Endodermal cell (in vitro differentiated cells): ENCODE data around the gene ZBTB7C. TPM values are rescaled to one million over a fixed set of nuclear protein-coding genes. Genes with fewer than 3 reads are reported as not detected.

Experiments used
- DNase-seq: peaks from one replicate; pipeline ENCODE4 v3.0.0-alpha.2; 2017
- H3K27ac ChIP-seq: 2 replicates; pipeline ENCODE4 v1.5.1; 2013; ENCODE audit warnings: mild to moderate bottlenecking, low read depth, low read length, moderate library complexity
- H3K27me3 ChIP-seq: 2 replicates; pipeline ENCODE4 v1.6.1; 2013; ENCODE audit warnings: mild to moderate bottlenecking, low read length, moderate library complexity; ENCODE audit not compliant: insufficient read depth, control insufficient read depth, poor library complexity, severe bottlenecking
- H3K36me3 ChIP-seq: 2 replicates; pipeline ENCODE4 v1.7.0; 2013; ENCODE audit warnings: mild to moderate bottlenecking, low read length, moderate library complexity; ENCODE audit not compliant: control insufficient read depth, insufficient read depth
- H3K4me1 ChIP-seq: one replicate; pipeline ENCODE4 v1.7.0; 2013; ENCODE audit warnings: low read length; ENCODE audit not compliant: control insufficient read depth, insufficient read depth
- H3K4me3 ChIP-seq: 2 replicates; pipeline ENCODE4 v1.5.1; 2013; ENCODE audit warnings: mild to moderate bottlenecking, low read length, moderate library complexity
- H3K9ac ChIP-seq: 2 replicates; pipeline ENCODE4 v1.6.1; 2013; ENCODE audit warnings: mild to moderate bottlenecking, low read length, moderate library complexity; ENCODE audit not compliant: poor library complexity, severe bottlenecking; ENCODE audit errors: extremely low read depth
- H3K9me3 ChIP-seq: 2 replicates; pipeline ENCODE4 v1.6.1; 2013; ENCODE audit warnings: mild to moderate bottlenecking, low read length, moderate library complexity; ENCODE audit not compliant: control insufficient read depth
- H3K27ac Mint-ChIP-seq: 2 replicates; pipeline ENCODE4 v1.8.0; 2020; ENCODE audit warnings: mixed read lengths
- H3K27me3 Mint-ChIP-seq: 2 replicates; pipeline ENCODE4 v1.8.0; 2021; ENCODE audit warnings: mild to moderate bottlenecking, mixed read lengths; ENCODE audit not compliant: insufficient read depth
- H3K36me3 Mint-ChIP-seq: 2 replicates; pipeline ENCODE4 v1.8.0; 2020; ENCODE audit warnings: low read depth, mixed read lengths
- H3K4me1 Mint-ChIP-seq: 2 replicates; pipeline ENCODE4 v1.8.0; 2020; ENCODE audit warnings: mixed read lengths
- H3K4me3 Mint-ChIP-seq: 2 replicates; pipeline ENCODE4 v1.8.0; 2020; ENCODE audit warnings: mild to moderate bottlenecking, moderate library complexity, mixed read lengths
- H3K9me3 Mint-ChIP-seq: 2 replicates; pipeline ENCODE4 v1.8.0; 2020; ENCODE audit warnings: mild to moderate bottlenecking, mixed read lengths
- WGBS, 2 experiments: methylation state at CpG; one replicate each; pipeline versions ENCODE4 v1.1.5 to v1.1.7; 2013; ENCODE audit warnings: missing lambda C conversion rate in 2 of 2, mixed read lengths in 1 of 2; ENCODE audit not compliant: insufficient coverage in 1 of 2, insufficient read length in 1 of 2; 5-methylcytosine and 5-hydroxymethylcytosine counted together
- total RNA-seq, 2 donors: library from RNA; stranded (reverse); fragmentation: NEBNext Ultra II Directional in 1 of 2; extraction: Animal tissue kit (Norgen Biotek cat#: 25700) in 1 of 2; gene quantifications; 2 replicates in 1 of 2; 3 replicates in 1 of 2; pipeline ENCODE4 v1.2.1, GENCODE V29; 2021
- TF ChIP-seq, protein P1 (sequence below): fragments of 200-600 bp; sonication (generic); conservative IDR thresholded peaks from 2 replicates; pipeline ENCODE4 v1.5.0; 2021; ENCODE audit warnings: antibody characterized with exemption, mild to moderate bottlenecking

Gene ZBTB7C
- total RNA-seq, 2 donors from 2014 or later: 0.31 to 0.62 TPM

DNA sequence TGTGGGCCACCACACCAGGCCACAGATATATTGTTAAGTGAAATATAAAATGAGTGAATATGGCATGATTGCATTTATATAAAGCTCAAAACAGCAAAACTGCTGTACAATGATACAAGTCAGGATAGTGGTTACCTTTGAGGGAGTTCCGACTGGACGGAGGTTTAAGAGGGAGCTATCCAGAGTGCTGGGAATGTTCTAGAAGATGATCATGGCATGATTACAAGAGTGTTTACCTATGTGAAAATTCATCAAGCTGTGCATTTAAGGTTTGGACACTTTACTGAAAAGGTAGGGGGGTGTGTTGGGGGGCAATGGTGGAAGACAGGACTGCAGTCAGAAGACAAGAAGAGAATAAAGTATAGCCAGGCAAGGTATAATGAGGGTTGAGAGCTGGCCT, 201.4 kb downstream of the ZBTB7C start:
- Histone ChIP-seq H3K9me3 (no peaks in the 10 kb centered on the region), H3K27ac (no peak overlapping the region), H3K4me3 (no peak overlapping the region), H3K9ac (no peak overlapping the region), H3K27me3 (no peaks in the 10 kb centered on the region), H3K4me1 (no peaks in the 10 kb centered on the region), H3K36me3 (no peaks in the 10 kb centered on the region)
- peaks cover 14% of the 10 kb centered on the region for H3K9me3 Mint-ChIP-seq
- TF ChIP-seq, protein P1, sequence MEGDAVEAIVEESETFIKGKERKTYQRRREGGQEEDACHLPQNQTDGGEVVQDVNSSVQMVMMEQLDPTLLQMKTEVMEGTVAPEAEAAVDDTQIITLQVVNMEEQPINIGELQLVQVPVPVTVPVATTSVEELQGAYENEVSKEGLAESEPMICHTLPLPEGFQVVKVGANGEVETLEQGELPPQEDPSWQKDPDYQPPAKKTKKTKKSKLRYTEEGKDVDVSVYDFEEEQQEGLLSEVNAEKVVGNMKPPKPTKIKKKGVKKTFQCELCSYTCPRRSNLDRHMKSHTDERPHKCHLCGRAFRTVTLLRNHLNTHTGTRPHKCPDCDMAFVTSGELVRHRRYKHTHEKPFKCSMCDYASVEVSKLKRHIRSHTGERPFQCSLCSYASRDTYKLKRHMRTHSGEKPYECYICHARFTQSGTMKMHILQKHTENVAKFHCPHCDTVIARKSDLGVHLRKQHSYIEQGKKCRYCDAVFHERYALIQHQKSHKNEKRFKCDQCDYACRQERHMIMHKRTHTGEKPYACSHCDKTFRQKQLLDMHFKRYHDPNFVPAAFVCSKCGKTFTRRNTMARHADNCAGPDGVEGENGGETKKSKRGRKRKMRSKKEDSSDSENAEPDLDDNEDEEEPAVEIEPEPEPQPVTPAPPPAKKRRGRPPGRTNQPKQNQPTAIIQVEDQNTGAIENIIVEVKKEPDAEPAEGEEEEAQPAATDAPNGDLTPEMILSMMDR: no peak
- peaks cover 16% of the 10 kb centered on the region for H3K4me1 Mint-ChIP-seq
- H3K36me3 Mint-ChIP-seq: no peaks in the 10 kb centered on the region
- no peak overlapping the region for H3K27ac Mint-ChIP-seq
- no peak for DNase-seq
- H3K4me3 Mint-ChIP-seq: no peak overlapping the region
- WGBS, 2 experiments: 92 to 100% methylated on average over 2 of the region's 2 CpGs
- peaks cover 4% of the 10 kb centered on the region for H3K27me3 Mint-ChIP-seq

DNA sequence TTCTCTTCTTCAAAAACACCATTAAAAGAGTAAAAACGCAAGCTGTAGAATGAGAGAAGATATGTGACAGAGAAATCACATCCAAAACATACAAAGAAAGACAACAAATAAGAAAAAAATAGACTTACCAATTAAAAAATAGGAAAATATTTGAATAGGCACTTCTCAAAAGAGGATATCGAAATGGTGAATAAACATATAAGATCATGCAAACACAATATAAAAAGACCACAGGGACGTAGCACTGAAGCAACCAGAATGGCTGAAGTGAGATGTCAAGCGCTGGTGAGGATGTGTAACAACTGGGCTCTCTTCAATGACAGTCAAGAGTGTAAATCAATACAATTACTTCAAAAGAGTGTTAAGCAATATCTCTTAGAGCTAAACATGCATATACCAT, 202.3 kb downstream of the ZBTB7C start:
- WGBS, 2 experiments: 96% methylated on average over 3 of the region's 4 CpGs; no CpG with 5 or more reads in 1 of the 2 experiments
- Histone ChIP-seq H3K4me1 (no peaks in the 10 kb centered on the region), H3K9me3 (no peaks in the 10 kb centered on the region), H3K27ac (no peak overlapping the region), H3K27me3 (no peaks in the 10 kb centered on the region), H3K9ac (no peak overlapping the region), H3K4me3 (no peak overlapping the region), H3K36me3 (no peaks in the 10 kb centered on the region)
- H3K27ac Mint-ChIP-seq: no peak overlapping the region
- DNase-seq: no peak
- no peaks in the 10 kb centered on the region for H3K36me3 Mint-ChIP-seq
- H3K4me1 Mint-ChIP-seq: peaks cover 16% of the 10 kb centered on the region
- peaks cover 4% of the 10 kb centered on the region for H3K27me3 Mint-ChIP-seq
- no peak overlapping the region for H3K4me3 Mint-ChIP-seq
- TF ChIP-seq, protein P1: no peak
- peaks cover 12% of the 10 kb centered on the region for H3K9me3 Mint-ChIP-seq

DNA sequence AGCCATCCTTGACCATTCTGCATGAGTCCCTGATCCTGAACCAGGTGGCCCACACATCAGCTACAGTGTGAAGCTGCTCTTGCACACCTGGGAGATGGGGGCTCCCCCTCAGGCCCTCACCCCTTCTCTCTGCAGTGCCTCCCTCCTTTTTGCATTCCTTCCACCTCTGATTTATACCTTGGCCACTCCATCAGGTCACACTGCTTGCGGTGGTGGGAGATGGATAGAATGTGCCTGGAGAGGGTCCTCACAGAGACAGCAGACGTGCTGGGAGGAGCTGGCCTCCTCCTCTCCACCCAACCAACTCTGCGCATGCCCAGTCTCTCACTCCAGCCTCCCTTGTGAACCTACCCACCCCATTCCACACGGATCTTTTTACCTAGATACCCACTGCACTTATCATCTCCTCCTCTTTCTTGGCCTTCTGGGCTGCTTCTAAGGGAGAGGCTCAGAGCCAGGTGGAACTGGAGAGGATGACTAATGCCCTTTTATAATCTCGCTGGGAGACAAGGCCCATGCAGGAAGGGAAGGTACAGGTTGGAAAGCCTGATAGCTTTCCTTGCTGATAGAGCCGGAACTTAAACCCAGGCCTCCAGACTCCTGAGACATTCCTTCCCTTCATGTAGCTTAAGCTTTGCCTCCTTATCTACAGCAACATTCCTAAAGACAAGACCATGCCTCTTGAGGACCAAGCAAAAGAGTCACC, 205.1 kb downstream of the ZBTB7C start:
- Mint-ChIP-seq H3K36me3 (no peaks in the 10 kb centered on the region), H3K27me3 (peaks cover 2% of the 10 kb centered on the region), H3K9me3 (no peaks in the 10 kb centered on the region), H3K4me1 (peaks cover 16% of the 10 kb centered on the region), H3K4me3 (no peak overlapping the region), H3K27ac (no peak overlapping the region)
- no peak for DNase-seq
- H3K4me1 ChIP-seq: no peaks in the 10 kb centered on the region
- TF ChIP-seq, protein P1: no peak
- H3K9ac ChIP-seq: no peak overlapping the region
- H3K27me3 ChIP-seq: no peaks in the 10 kb centered on the region
- H3K4me3 ChIP-seq: no peak overlapping the region
- WGBS, 2 experiments: 80 to 92% methylated on average over 1 to 6 of the region's 6 CpGs
- no peaks in the 10 kb centered on the region for H3K36me3 ChIP-seq
- H3K27ac ChIP-seq: no peak overlapping the region
- H3K9me3 ChIP-seq: no peaks in the 10 kb centered on the region
